Subcutaneous abdominal adipose tissue (tissue), 5 donors: ENCODE data around the gene LZTS2.

Experiments used
- H3K27ac ChIP-seq: one replicate; pipeline ENCODE4 v1.7.0; 2013; ENCODE audit warnings: low read depth, mild to moderate bottlenecking, inconsistent platforms, low read length, moderate library complexity
- H3K27me3 ChIP-seq, 5 donors: one replicate each; pipeline ENCODE4 v1.7.0; 2013; ENCODE audit warnings: low read length in 5 of 5, inconsistent platforms in 1 of 5; ENCODE audit not compliant: control insufficient read depth in 5 of 5, insufficient read depth in 4 of 5
- H3K36me3 ChIP-seq, 5 donors: one replicate each; pipeline ENCODE4 v1.7.0; 2013; ENCODE audit warnings: low read length in 5 of 5; ENCODE audit not compliant: control insufficient read depth in 5 of 5, insufficient read depth in 5 of 5
- H3K4me1 ChIP-seq, 5 donors: one replicate each; pipeline ENCODE4 v1.7.0; 2013; ENCODE audit warnings: low read length in 5 of 5, mild to moderate bottlenecking in 3 of 5, moderate library complexity in 1 of 5; ENCODE audit not compliant: control insufficient read depth in 5 of 5, insufficient read depth in 5 of 5
- H3K4me3 ChIP-seq, 5 donors: one replicate each; pipeline ENCODE4 v1.7.0; 2013; ENCODE audit warnings: low read length in 5 of 5, low read depth in 1 of 5
- H3K9ac ChIP-seq, 5 donors: one replicate each; pipeline ENCODE4 v1.7.0; 2013; ENCODE audit warnings: low read length in 5 of 5, mild to moderate bottlenecking in 4 of 5, moderate library complexity in 3 of 5
- H3K9me3 ChIP-seq, 5 donors: one replicate each; pipeline ENCODE4 v1.7.0; 2013; ENCODE audit warnings: low read length in 5 of 5; ENCODE audit not compliant: control insufficient read depth in 5 of 5
- donor health status: healthy.
- donor health status: healthy.
- donor health status: healthy.
- donor health status: healthy.
- donor health status: healthy.

The LZTS2 gene

DNA sequence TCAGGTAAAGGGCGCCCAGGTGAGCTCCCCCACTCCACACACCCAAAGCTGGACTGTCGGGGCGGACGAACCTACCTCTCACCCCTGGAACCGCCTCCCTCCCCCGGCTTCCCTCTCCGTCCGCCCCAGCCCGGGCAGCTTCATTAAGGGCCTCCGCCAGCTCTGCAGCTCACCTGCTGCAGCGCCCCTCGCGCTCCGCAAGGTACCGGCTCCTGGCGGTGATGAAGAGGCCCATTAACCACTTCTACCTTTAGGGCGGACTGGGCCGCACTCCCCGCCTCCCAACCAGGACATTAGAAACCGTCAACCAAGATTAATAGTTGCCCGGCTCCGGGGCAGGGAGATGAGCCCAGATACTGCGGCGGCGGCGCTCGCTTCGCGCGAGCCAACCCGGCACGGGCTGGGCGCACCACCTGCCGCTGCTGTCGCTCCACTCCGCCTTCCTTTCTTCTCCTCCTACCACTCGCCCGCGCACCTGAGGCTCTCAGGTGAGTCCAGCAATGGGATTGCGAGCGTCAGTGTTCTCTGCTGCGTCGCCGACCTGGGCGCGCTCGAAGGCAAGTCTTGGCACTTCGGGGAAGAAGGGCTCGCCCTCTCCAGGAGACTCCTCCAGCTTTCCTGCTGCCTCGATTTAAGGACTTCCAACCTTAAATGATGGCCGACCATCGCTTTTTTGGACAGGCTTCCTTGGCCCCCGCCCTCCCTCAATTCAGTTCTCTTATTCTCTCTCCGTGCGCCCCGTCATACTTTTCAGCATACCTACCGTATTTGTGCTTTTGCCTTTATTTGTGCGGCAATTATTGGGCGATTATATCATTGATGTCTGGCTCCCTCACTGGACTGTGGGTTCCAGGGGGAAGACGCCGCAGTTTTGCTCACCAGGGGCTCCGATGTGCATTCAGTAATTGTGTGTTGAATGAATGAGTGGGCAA lies 48.6 kb downstream of the LZTS2 start:
- Histone ChIP-seq H3K27me3 (peaks cover 37 to 49% (median 42%) of the 10 kb centered on the region in 5 donors), H3K9ac (no peak overlapping the region), H3K36me3 (no peaks in the 10 kb centered on the region), H3K4me1 (peaks cover 3 to 12% (median 10%) of the 10 kb centered on the region in 5 donors), H3K27ac (no peak overlapping the region), H3K9me3 (no peaks in the 10 kb centered on the region), H3K4me3 (no peak overlapping the region)

DNA sequence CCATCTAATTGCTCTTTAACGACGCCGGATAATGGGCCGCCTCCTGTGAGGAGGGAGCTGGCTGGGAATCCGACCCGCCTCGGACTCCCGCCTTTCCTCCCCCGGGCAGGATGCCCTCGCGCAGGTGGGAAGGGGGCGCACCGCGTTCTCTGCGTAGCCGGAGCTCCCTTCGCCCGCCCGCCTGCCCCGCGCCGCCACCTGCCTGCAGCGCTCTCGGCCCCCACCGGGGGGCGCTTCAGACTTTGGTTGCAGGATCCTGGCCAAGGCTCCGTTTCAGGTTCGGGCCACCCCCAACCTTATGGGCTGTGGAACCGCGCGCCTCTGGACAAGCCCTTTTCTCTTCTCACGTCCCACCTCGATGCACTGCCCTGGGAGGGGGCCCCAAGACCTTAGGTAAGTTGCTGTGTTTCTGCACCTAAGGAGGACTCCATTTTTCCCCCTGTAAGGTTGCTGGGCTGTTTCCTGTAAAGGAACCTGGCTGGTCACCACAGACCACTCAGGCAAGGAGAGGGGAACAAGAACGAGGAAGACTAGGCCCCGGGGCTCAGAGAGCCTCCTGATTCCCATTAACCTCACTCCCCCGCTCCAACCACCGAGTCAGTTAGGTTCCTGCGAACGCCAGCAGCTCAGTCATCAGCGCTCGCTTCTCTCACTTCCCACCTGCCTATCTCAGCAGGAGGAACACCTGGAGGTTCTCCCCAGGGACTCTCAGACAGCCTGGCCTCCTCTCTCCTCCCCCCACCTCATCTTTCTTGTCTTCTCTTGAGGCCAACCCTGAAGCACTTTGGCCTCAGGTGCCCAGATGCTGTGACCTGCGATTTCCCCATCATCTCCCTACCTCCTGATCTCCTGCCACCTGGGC lies 50.8 kb downstream of the LZTS2 start:
- H3K4me1 ChIP-seq: peaks cover 0 to 9% (median 7%) of the 10 kb centered on the region in 5 donors
- no peaks in the 10 kb centered on the region for H3K9me3 ChIP-seq
- peaks cover 37 to 46% (median 42%) of the 10 kb centered on the region in 5 donors for H3K27me3 ChIP-seq
- H3K9ac ChIP-seq: no peak overlapping the region
- H3K4me3 ChIP-seq: peak overlapping the region in 2 of 5 donors; percentile 29 to 45
- H3K36me3 ChIP-seq: no peaks in the 10 kb centered on the region
- no peak overlapping the region for H3K27ac ChIP-seq

GRCh38 chr10:101052285-101052684 lies 52.7 kb downstream of the LZTS2 start:
- Histone ChIP-seq H3K27me3 (peaks cover 26 to 37% (median 35%) of the 10 kb centered on the region in 5 donors), H3K27ac (no peak overlapping the region), H3K9ac (no peak overlapping the region), H3K4me1 (peaks cover 0 to 9% (median 7%) of the 10 kb centered on the region in 5 donors), H3K9me3 (no peaks in the 10 kb centered on the region), H3K4me3 (no peak overlapping the region), H3K36me3 (no peaks in the 10 kb centered on the region)

- Histone ChIP-seq H3K9me3 (no peaks in the 10 kb centered on the region), H3K4me1 (peaks cover 0 to 9% (median 7%) of the 10 kb centered on the region in 5 donors), H3K9ac (no peak overlapping the region), H3K36me3 (no peaks in the 10 kb centered on the region), H3K27me3 (peaks cover 13 to 25% (median 23%) of the 10 kb centered on the region in 5 donors), H3K4me3 (no peak overlapping the region), H3K27ac (no peak overlapping the region)
Measured at GRCh38 chr10:101053516-101053915, 53.9 kb downstream of the LZTS2 start.

GRCh38 chr10:101054351-101054750 lies 54.7 kb downstream of the LZTS2 start:
- Histone ChIP-seq H3K4me1 (peaks cover 0 to 9% (median 7%) of the 10 kb centered on the region in 5 donors), H3K9ac (no peak overlapping the region), H3K9me3 (no peaks in the 10 kb centered on the region), H3K36me3 (no peaks in the 10 kb centered on the region), H3K4me3 (no peak overlapping the region), H3K27me3 (peaks cover 5 to 17% (median 14%) of the 10 kb centered on the region in 5 donors), H3K27ac (no peak overlapping the region)

GRCh38 chr10:101054876-101055275 lies 55.3 kb downstream of the LZTS2 start:
- H3K9ac ChIP-seq: no peak overlapping the region
- no peaks in the 10 kb centered on the region for H3K9me3 ChIP-seq
- no peak overlapping the region for H3K27ac ChIP-seq
- H3K4me1 ChIP-seq: peaks cover 0 to 9% (median 7%) of the 10 kb centered on the region in 5 donors
- no peak overlapping the region for H3K4me3 ChIP-seq
- peaks cover 0 to 15% (median 9%) of the 10 kb centered on the region in 5 donors for H3K27me3 ChIP-seq
- no peaks in the 10 kb centered on the region for H3K36me3 ChIP-seq

GRCh38 chr10:101055411-101055810 lies 55.8 kb downstream of the LZTS2 start:
- H3K9ac ChIP-seq: no peak overlapping the region
- no peaks in the 10 kb centered on the region for H3K36me3 ChIP-seq
- H3K4me3 ChIP-seq: no peak overlapping the region
- H3K4me1 ChIP-seq: peaks cover 0 to 8% (median 8%) of the 10 kb centered on the region in 5 donors
- peaks cover 0 to 10% (median 6%) of the 10 kb centered on the region in 5 donors for H3K27me3 ChIP-seq
- H3K9me3 ChIP-seq: no peaks in the 10 kb centered on the region
- no peak overlapping the region for H3K27ac ChIP-seq

- Histone ChIP-seq H3K27me3 (peaks cover 0 to 3% (median 0%) of the 10 kb centered on the region in 5 donors), H3K27ac (no peak overlapping the region), H3K36me3 (no peaks in the 10 kb centered on the region), H3K9ac (no peak overlapping the region), H3K4me3 (no peak overlapping the region), H3K9me3 (no peaks in the 10 kb centered on the region), H3K4me1 (peaks cover 0 to 17% (median 12%) of the 10 kb centered on the region in 5 donors)
Measured at GRCh38 chr10:101056365-101057151, 57.0 kb downstream of the LZTS2 start.
